GM21529 (cell line): ENCODE measurements around the gene SPTLC2.
"Not testable (repeated sequence)": the region's sequence is repeated elsewhere in the genome, so short reads cannot be mapped to it uniquely, and the experiment has no call there.

Experiments used
- ATAC-seq: cut with Tn5 transposase; IDR thresholded peaks from one replicate; pipeline ENCODE4 v1.9.1; 2021; ENCODE audit not compliant: unreplicated experiment

SPTLC2 gene

GRCh38 chr14:77616454-77617229, at the start of gene SPTLC2:
Gene SPTLC2 (minus strand): TSS chr14:77616637. CDS start chr14:77616579, 58 bp downstream.
- peak; percentile 96 for ATAC-seq

GRCh38 chr14:77663293-77663692, 46.9 kb upstream of the SPTLC2 start:
- no peak for ATAC-seq

- not testable (repeated sequence) for ATAC-seq
These were observed 45.1 kb upstream of the SPTLC2 start for GRCh38 chr14:77661562-77661961.

- ATAC-seq = no peak
These were observed 44.3 kb upstream of the SPTLC2 start for GRCh38 chr14:77660754-77661153.

- ATAC-seq = no peak
These were observed 43.4 kb upstream of the SPTLC2 start for GRCh38 chr14:77659831-77660230.

- no peak for ATAC-seq
These were observed 40.8 kb upstream of the SPTLC2 start for GRCh38 chr14:77657280-77657679.

GRCh38 chr14:77654001-77654441, 37.6 kb upstream of the SPTLC2 start:
- ATAC-seq = no peak

- ATAC-seq = no peak
These were observed 32.9 kb upstream of the SPTLC2 start for GRCh38 chr14:77649326-77649725.

GRCh38 chr14:77648520-77649200, 32.2 kb upstream of the SPTLC2 start:
- no peak for ATAC-seq

GRCh38 chr14:77647853-77648252, 31.4 kb upstream of the SPTLC2 start:
- no peak for ATAC-seq

GRCh38 chr14:77646907-77647306, 30.5 kb upstream of the SPTLC2 start:
- ATAC-seq = no peak

GRCh38 chr14:77645520-77646230, 29.2 kb upstream of the SPTLC2 start:
- ATAC-seq = no peak

- no peak for ATAC-seq
These were observed 26.0 kb upstream of the SPTLC2 start for GRCh38 chr14:77642407-77642806.

GRCh38 chr14:77641534-77642341, 25.3 kb upstream of the SPTLC2 start:
- ATAC-seq = peak; percentile 77

GRCh38 chr14:77640756-77641533, 24.5 kb upstream of the SPTLC2 start:
- peak; percentile 15 for ATAC-seq

GRCh38 chr14:77638771-77639171, 22.3 kb upstream of the SPTLC2 start:
- no peak for ATAC-seq

GRCh38 chr14:77635869-77636268, 19.4 kb upstream of the SPTLC2 start:
- ATAC-seq = not testable (repeated sequence)

- not testable (repeated sequence) for ATAC-seq
These were observed 19.0 kb upstream of the SPTLC2 start for GRCh38 chr14:77635466-77635865.

GRCh38 chr14:77630111-77630510, 13.7 kb upstream of the SPTLC2 start:
- ATAC-seq = no peak

- no peak for ATAC-seq
These were observed 8.9 kb upstream of the SPTLC2 start for GRCh38 chr14:77625360-77625759.
